ENCODE data around the gene SOX10.

- TF ChIP-seq CTCF (IDR thresholded peaks at IDR 0.05; ENCODE audit: low read depth, low read length) = no peak
- no peak for TF ChIP-seq EZH2phosphoT487 (IDR thresholded peaks at IDR 0.05; ENCODE audit: low read depth)
These were observed 32.1 kb upstream of the SOX10 start for GRCh38 chr22:38016182-38017151.
